ENCODE results near the gene SPECC1L. TPM values are rescaled to one million over a fixed set of nuclear protein-coding genes. Genes with fewer than 3 reads are reported as not detected.

The SPECC1L gene
- total RNA-seq, 1 donor from 2014 or later, result 69.2 TPM

DNA sequence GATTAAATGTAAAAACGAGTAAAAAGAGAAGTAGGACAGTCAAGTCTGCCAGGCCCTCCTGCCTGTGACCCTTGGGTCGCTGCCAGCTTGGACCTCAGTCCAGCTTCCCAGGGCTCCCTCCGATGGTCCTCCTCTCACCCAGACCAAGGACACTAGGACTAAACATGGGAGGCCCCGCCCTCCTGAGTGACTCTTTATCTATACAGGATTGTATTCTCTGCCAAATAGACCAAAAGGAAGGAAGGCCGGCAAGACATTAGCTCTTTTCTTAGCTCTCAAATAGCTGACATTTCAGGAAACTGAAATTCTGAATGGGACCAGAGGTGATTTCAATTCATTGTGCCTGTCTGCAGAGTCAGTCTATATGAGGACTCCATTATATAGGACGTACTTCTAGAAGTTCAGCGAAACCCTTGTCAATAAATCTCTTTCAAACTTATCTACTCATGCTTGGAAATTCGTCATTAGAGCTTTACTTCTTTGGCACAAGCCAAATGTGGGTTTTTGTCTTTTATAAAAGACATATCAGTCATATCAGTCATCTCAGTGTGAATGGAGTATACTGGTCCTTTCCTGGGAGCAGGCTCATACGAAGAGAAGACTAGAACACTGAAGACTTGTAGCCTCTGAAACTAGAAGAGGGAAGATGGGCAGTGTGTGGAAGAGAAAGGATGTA, 185.3 kb downstream of the SPECC1L start:
- no peak overlapping the region for H3K27ac ChIP-seq (ENCODE audit: low read depth, low read length)
- H4K20me1 ChIP-seq (ENCODE audit: insufficient read depth, low read length), result no peaks in the 10 kb centered on the region
- DNase-seq (ENCODE audit: low read depth) (no peak), FAIRE-seq (no peak)
- Mint-ChIP-seq H3K9me3 (ENCODE audit: unreplicated experiment) (no peaks in the 10 kb centered on the region), H3K36me3 (ENCODE audit: low read depth, unreplicated experiment) (no peaks in the 10 kb centered on the region), H3K27me3 (ENCODE audit: low read depth, unreplicated experiment) (peaks cover 4% of the 10 kb centered on the region), H3K4me1 (ENCODE audit: low read depth, unreplicated experiment) (peaks cover 8% of the 10 kb centered on the region), H3K27ac (ENCODE audit: unreplicated experiment) (no peak overlapping the region), H3K4me3 (ENCODE audit: unreplicated experiment) (no peak overlapping the region)
- H3K4me3 ChIP-seq (ENCODE audit: insufficient read depth, low read depth, low read length), result no peak overlapping the region
- H2AFZ ChIP-seq (ENCODE audit: low read depth, low read length), result no peak overlapping the region
- TF ChIP-seq, protein P1, sequence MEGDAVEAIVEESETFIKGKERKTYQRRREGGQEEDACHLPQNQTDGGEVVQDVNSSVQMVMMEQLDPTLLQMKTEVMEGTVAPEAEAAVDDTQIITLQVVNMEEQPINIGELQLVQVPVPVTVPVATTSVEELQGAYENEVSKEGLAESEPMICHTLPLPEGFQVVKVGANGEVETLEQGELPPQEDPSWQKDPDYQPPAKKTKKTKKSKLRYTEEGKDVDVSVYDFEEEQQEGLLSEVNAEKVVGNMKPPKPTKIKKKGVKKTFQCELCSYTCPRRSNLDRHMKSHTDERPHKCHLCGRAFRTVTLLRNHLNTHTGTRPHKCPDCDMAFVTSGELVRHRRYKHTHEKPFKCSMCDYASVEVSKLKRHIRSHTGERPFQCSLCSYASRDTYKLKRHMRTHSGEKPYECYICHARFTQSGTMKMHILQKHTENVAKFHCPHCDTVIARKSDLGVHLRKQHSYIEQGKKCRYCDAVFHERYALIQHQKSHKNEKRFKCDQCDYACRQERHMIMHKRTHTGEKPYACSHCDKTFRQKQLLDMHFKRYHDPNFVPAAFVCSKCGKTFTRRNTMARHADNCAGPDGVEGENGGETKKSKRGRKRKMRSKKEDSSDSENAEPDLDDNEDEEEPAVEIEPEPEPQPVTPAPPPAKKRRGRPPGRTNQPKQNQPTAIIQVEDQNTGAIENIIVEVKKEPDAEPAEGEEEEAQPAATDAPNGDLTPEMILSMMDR (IDR thresholded peaks at IDR 0.05; ENCODE audit: insufficient read depth, low read depth, low read length), result no peak
- no peak for TF ChIP-seq EZH2 (IDR thresholded peaks at IDR 0.05; ENCODE audit: insufficient read depth, low read length)
- H3K9me3 ChIP-seq (ENCODE audit: insufficient read depth, low read depth, low read length), result no peaks in the 10 kb centered on the region
- H3K79me2 ChIP-seq (ENCODE audit: insufficient read depth, low read length), result no peaks in the 10 kb centered on the region
- H3K27me3 ChIP-seq (ENCODE audit: insufficient read depth, low read length), result no peaks in the 10 kb centered on the region
- no peaks in the 10 kb centered on the region for H3K36me3 ChIP-seq (ENCODE audit: insufficient read depth, low read length)
- H3K4me1 ChIP-seq (ENCODE audit: insufficient read depth, low read length), result peaks cover 10% of the 10 kb centered on the region
- H3K9ac ChIP-seq (ENCODE audit: low read length), result no peak overlapping the region
- no peak overlapping the region for H3K4me2 ChIP-seq (ENCODE audit: low read length)

DNA sequence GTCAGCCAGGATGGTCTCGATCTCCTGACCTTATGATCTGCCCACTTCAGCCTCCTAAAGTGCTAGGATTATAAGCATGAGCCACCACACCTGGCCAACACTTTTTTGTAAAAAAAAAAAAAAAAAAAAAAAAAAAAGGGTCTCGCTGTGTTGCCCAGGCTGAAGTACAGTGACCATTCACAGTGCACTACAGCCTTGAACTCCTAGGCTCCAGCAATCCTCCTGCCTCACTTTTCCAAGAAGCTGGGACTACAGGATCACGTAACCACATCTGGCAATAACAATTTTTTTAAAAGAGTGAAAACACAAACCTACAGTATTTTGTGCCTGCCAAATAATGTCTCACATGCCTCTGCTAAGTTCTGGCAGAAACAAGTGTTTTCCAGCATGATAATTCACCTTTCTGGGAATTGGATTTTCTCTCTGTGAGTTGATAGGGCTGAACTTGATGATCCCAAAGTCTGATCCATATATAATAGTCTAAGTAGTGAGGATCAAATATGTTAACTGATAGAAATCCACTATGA, 187.3 kb downstream of the SPECC1L start:
- H3K27ac Mint-ChIP-seq (ENCODE audit: unreplicated experiment), result no peak overlapping the region
- DNase-seq (ENCODE audit: low read depth), result no peak
- Histone ChIP-seq H3K27ac (ENCODE audit: low read depth, low read length) (no peak overlapping the region), H3K9ac (ENCODE audit: low read length) (no peak overlapping the region), H3K9me3 (ENCODE audit: insufficient read depth, low read depth, low read length) (no peaks in the 10 kb centered on the region), H3K4me2 (ENCODE audit: low read length) (no peak overlapping the region), H3K36me3 (ENCODE audit: insufficient read depth, low read length) (no peaks in the 10 kb centered on the region), H2AFZ (ENCODE audit: low read depth, low read length) (no peak overlapping the region), H3K79me2 (ENCODE audit: insufficient read depth, low read length) (no peaks in the 10 kb centered on the region), H3K4me1 (ENCODE audit: insufficient read depth, low read length) (peaks cover 10% of the 10 kb centered on the region), H4K20me1 (ENCODE audit: insufficient read depth, low read length) (no peaks in the 10 kb centered on the region), H3K27me3 (ENCODE audit: insufficient read depth, low read length) (no peaks in the 10 kb centered on the region), H3K4me3 (ENCODE audit: insufficient read depth, low read depth, low read length) (no peak overlapping the region)
- H3K27me3 Mint-ChIP-seq (ENCODE audit: low read depth, unreplicated experiment), result peaks cover 4% of the 10 kb centered on the region
- H3K4me3 Mint-ChIP-seq (ENCODE audit: unreplicated experiment), result no peak overlapping the region
- H3K4me1 Mint-ChIP-seq (ENCODE audit: low read depth, unreplicated experiment), result peaks cover 7% of the 10 kb centered on the region
- TF ChIP-seq, protein P1 (IDR thresholded peaks at IDR 0.05; ENCODE audit: insufficient read depth, low read depth, low read length), result no peak
- TF ChIP-seq EZH2 (IDR thresholded peaks at IDR 0.05; ENCODE audit: insufficient read depth, low read length), result no peak
- H3K36me3 Mint-ChIP-seq (ENCODE audit: low read depth, unreplicated experiment), result no peaks in the 10 kb centered on the region
- H3K9me3 Mint-ChIP-seq (ENCODE audit: unreplicated experiment), result no peaks in the 10 kb centered on the region
- FAIRE-seq, result no peak

DNA sequence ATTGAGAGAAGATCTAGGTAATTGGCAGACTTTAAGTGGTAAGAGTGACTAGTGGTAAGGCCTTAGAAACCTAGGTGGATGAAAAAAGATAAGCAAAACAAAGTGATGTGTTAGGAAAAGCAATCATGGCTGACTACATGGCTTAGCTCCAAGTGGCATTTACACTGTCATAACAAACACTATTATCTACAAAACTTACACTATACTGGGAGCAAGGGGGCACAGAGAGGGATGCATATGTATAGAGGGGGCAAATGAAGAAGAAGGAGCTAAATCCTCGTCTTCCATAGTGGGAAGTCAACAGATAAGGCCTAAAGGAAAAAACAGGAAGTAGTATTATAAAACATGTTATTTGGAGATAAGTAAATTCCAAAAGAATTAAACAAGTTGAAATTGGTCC, 189.3 kb downstream of the SPECC1L start:
- FAIRE-seq (no peak), DNase-seq (ENCODE audit: low read depth) (no peak)
- H3K9me3 Mint-ChIP-seq (ENCODE audit: unreplicated experiment), result no peaks in the 10 kb centered on the region
- H3K4me3 Mint-ChIP-seq (ENCODE audit: unreplicated experiment), result no peak overlapping the region
- Histone ChIP-seq H3K4me3 (ENCODE audit: insufficient read depth, low read depth, low read length) (no peak overlapping the region), H3K36me3 (ENCODE audit: insufficient read depth, low read length) (no peaks in the 10 kb centered on the region), H4K20me1 (ENCODE audit: insufficient read depth, low read length) (no peaks in the 10 kb centered on the region), H3K79me2 (ENCODE audit: insufficient read depth, low read length) (no peaks in the 10 kb centered on the region), H3K4me2 (ENCODE audit: low read length) (no peak overlapping the region), H2AFZ (ENCODE audit: low read depth, low read length) (peak overlapping the region; percentile 9), H3K4me1 (ENCODE audit: insufficient read depth, low read length) (peaks cover 12% of the 10 kb centered on the region), H3K27ac (ENCODE audit: low read depth, low read length) (no peak overlapping the region), H3K27me3 (ENCODE audit: insufficient read depth, low read length) (no peaks in the 10 kb centered on the region), H3K9me3 (ENCODE audit: insufficient read depth, low read depth, low read length) (no peaks in the 10 kb centered on the region), H3K9ac (ENCODE audit: low read length) (no peak overlapping the region)
- peaks cover 10% of the 10 kb centered on the region for H3K4me1 Mint-ChIP-seq (ENCODE audit: low read depth, unreplicated experiment)
- H3K27ac Mint-ChIP-seq (ENCODE audit: unreplicated experiment), result no peak overlapping the region
- TF ChIP-seq, protein P1 (IDR thresholded peaks at IDR 0.05; ENCODE audit: insufficient read depth, low read depth, low read length), result no peak
- no peak for TF ChIP-seq EZH2 (IDR thresholded peaks at IDR 0.05; ENCODE audit: insufficient read depth, low read length)
- no peaks in the 10 kb centered on the region for H3K36me3 Mint-ChIP-seq (ENCODE audit: low read depth, unreplicated experiment)
- H3K27me3 Mint-ChIP-seq (ENCODE audit: low read depth, unreplicated experiment), result peaks cover 4% of the 10 kb centered on the region
